Effector CD8-positive, alpha-beta T cell (primary cell): ENCODE measurements around the gene DCN.

Source experiments
- DNase-seq: peaks from one replicate; lab custom pipeline; 2025; lab: John Stamatoyannopoulos, UW

The DCN gene

GRCh38 chr12:91186156-91186555, 3.5 kb upstream of the DCN start:
- no peak for DNase-seq

- DNase-seq, result no peak
These were observed 2.8 kb upstream of the DCN start for GRCh38 chr12:91185421-91185820.

- no peak for DNase-seq
These were observed 934 bp upstream of the DCN start for GRCh38 chr12:91183551-91183950.

- no peak for DNase-seq
These were observed 1.8 kb downstream of the DCN start for GRCh38 chr12:91180582-91181395.

GRCh38 chr12:91179966-91180561, 2.6 kb downstream of the DCN start:
- no peak for DNase-seq

- DNase-seq, result no peak
These were observed 3.3 kb downstream of the DCN start for GRCh38 chr12:91179315-91179714.

GRCh38 chr12:91178781-91179180, 3.8 kb downstream of the DCN start:
- DNase-seq, result no peak

GRCh38 chr12:91178139-91178561, 4.5 kb downstream of the DCN start:
- DNase-seq, result no peak

- no peak for DNase-seq
These were observed 5.2 kb downstream of the DCN start for GRCh38 chr12:91177381-91177780.

- no peak for DNase-seq
These were observed 5.7 kb downstream of the DCN start for GRCh38 chr12:91176915-91177314.

GRCh38 chr12:91176358-91176757, 6.3 kb downstream of the DCN start:
- DNase-seq, result no peak

GRCh38 chr12:91173124-91173523, 9.5 kb downstream of the DCN start:
- no peak for DNase-seq

GRCh38 chr12:91172096-91172495, 10.5 kb downstream of the DCN start:
- DNase-seq, result no peak

- no peak for DNase-seq
These were observed 11.1 kb downstream of the DCN start for GRCh38 chr12:91171476-91171875.

GRCh38 chr12:91163116-91163515, 19.5 kb downstream of the DCN start:
- DNase-seq, result no peak

GRCh38 chr12:91161009-91161408, 21.6 kb downstream of the DCN start:
- no peak for DNase-seq

- DNase-seq, result no peak
These were observed 26.6 kb downstream of the DCN start for GRCh38 chr12:91155990-91156389.

GRCh38 chr12:91154131-91154530, 28.5 kb downstream of the DCN start:
- DNase-seq, result no peak

GRCh38 chr12:91144053-91144452, 38.6 kb downstream of the DCN start:
- no peak for DNase-seq

GRCh38 chr12:91143206-91143605, 39.4 kb downstream of the DCN start:
- DNase-seq, result no peak

- no peak for DNase-seq
These were observed 40.4 kb downstream of the DCN start for GRCh38 chr12:91142221-91142631.

- DNase-seq, result no peak
These were observed 42.3 kb downstream of the DCN start for GRCh38 chr12:91140026-91140931.

GRCh38 chr12:91139286-91139685, 43.3 kb downstream of the DCN start:
- DNase-seq, result no peak
